Gastrocnemius medialis (tissue), 4 donors: ENCODE measurements around the gene UBE2S. TPM values are rescaled to one million over a fixed set of nuclear protein-coding genes. Genes with fewer than 3 reads are reported as not detected.
"Not testable (repeated sequence)": the region's sequence is repeated elsewhere in the genome, so short reads cannot be mapped to it uniquely, and the experiment has no call there.

Experiments used
- ATAC-seq, 2 donors: fragments of 150-250 bp; one replicate each; pipeline ENCODE4 v1.9.1; 2016
- DNase-seq, 2 donors: peaks; one replicate each; pipeline ENCODE4 v3.0.0-alpha.2; 2019
- H3K27ac ChIP-seq, 4 donors: fragments of 200-600 bp; sonication (generic); 1 replicate in 1 of 4; 2 replicates in 3 of 4; pipeline ENCODE4 v1.5.1; 2016 to 2018; ENCODE audit warnings: mild to moderate bottlenecking in 2 of 4, moderate library complexity in 1 of 4
- H3K27me3 ChIP-seq, 3 donors: fragments of 200-600 bp; sonication (generic) in 2 of 3; 1 replicate in 1 of 3; 2 replicates in 2 of 3; pipeline versions ENCODE4 v1.5.1 to v1.6.0; 2016 to 2019; ENCODE audit warnings: mild to moderate bottlenecking in 1 of 3, moderate library complexity in 1 of 3
- H3K36me3 ChIP-seq, 2 donors: fragments of 200-600 bp; sonication (generic) in 1 of 2; one replicate each; pipeline ENCODE4 v1.5.1; 2017 to 2018
- H3K4me1 ChIP-seq, 2 donors: fragments of 200-600 bp; sonication (generic) in 1 of 2; one replicate each; pipeline ENCODE4 v1.5.1; 2016 to 2017; ENCODE audit warnings: mild to moderate bottlenecking in 2 of 2
- H3K4me3 ChIP-seq, 4 donors: fragments of 200-600 bp; sonication (generic) in 3 of 4; 1 replicate in 1 of 4; 2 replicates in 3 of 4; pipeline ENCODE4 v1.5.1; 2016 to 2019; ENCODE audit warnings: mild to moderate bottlenecking in 2 of 4
- H3K9me3 ChIP-seq, 3 donors: fragments of 200-600 bp; sonication (generic) in 2 of 3; 1 replicate in 1 of 3; 2 replicates in 2 of 3; pipeline ENCODE4 v1.5.1; 2016 to 2019
- CTCF ChIP-seq, 5 experiments: fragments of 450-650 bp in 3 of 5; fragments of 200-600 bp in 2 of 5; sonication (generic) in 2 of 5; IDR thresholded peaks in 4 of 5; conservative IDR thresholded peaks in 1 of 5; 1 replicate in 4 of 5; 2 replicates in 1 of 5; pipeline ENCODE4 v1.5.1; 2016 to 2019; ENCODE audit warnings: antibody characterized with exemption in 5 of 5, mild to moderate bottlenecking in 3 of 5, moderate library complexity in 3 of 5
- POLR2A ChIP-seq, 2 donors: fragments of 450-650 bp; IDR thresholded peaks; one replicate each; pipeline ENCODE4 v1.6.1; 2017; ENCODE audit warnings: antibody characterized with exemption in 2 of 2, mild to moderate bottlenecking in 2 of 2, moderate library complexity in 2 of 2
- in situ Hi-C, 4 donors: fragments of 200-750 bp; cut with MboI; loops; one replicate each; pipeline versions ENCODE4 v1.15.0 to v1.8.0; 2017; ENCODE audit warnings: low sequenced_read_pairs in 4 of 4
- intact Hi-C: fragments of 100-400 bp; cut with DNase I; formaldehyde crosslinking; loops from one replicate; pipeline ENCODE4 v1.15.1; 2023; ENCODE audit warnings: low total_unique reads
- total RNA-seq, 4 donors: library from RNA; depleted of rRNA; stranded (reverse); fragments of >200 nt; gene quantifications; one replicate each; pipeline versions ENCODE4 v1.1.0 to v1.2.3, GENCODE V29; 2016

The UBE2S gene
- total RNA-seq, 4 donors from 2014 or later, result 7.7 to 14.6 (median 13.4) TPM

GRCh38 chr19:55402509-55402908, 5.1 kb downstream of the UBE2S start:
- Histone ChIP-seq H3K9me3 (no peaks in the 10 kb centered on the region), H3K27ac (no peak overlapping the region), H3K4me3 (no peak overlapping the region), H3K4me1 (peaks cover 0 to 10% of the 10 kb centered on the region in 2 donors), H3K36me3 (peaks cover 0 to 18% of the 10 kb centered on the region in 2 donors), H3K27me3 (no peaks in the 10 kb centered on the region)
- in situ Hi-C loops (loop anchor here in 1 of 4 donors (25.0 kb wide), 2 partner anchors 115 to 265 kb away; partner anchors contain the start of genes BRSK1, HSPBP1 and TNNT1), intact Hi-C loops (no loop called here)
- no peak for ATAC-seq
- DNase-seq, result no peak
- TF ChIP-seq CTCF (IDR thresholded peaks at IDR 0.05 in 4 of 5, conservative IDR thresholded peaks at IDR 0.05 in 1 of 5) (no peak), POLR2A (IDR thresholded peaks at IDR 0.05) (no peak)

- peaks cover 0 to 18% of the 10 kb centered on the region in 2 donors for H3K36me3 ChIP-seq
- ATAC-seq, result not testable (repeated sequence)
- in situ Hi-C loops, result loop anchor here in 1 of 4 donors (25.0 kb wide), 2 partner anchors 114 to 264 kb away; partner anchors contain the start of genes BRSK1, HSPBP1 and TNNT1
Measured at GRCh38 chr19:55401390-55401789, 6.2 kb downstream of the UBE2S start.

GRCh38 chr19:55400281-55401087, 7.1 kb downstream of the UBE2S start:
- Histone ChIP-seq H3K36me3 (peaks cover 0 to 18% of the 10 kb centered on the region in 2 donors), H3K4me3 (no peak overlapping the region), H3K4me1 (no peaks in the 10 kb centered on the region), H3K9me3 (no peaks in the 10 kb centered on the region), H3K27me3 (no peaks in the 10 kb centered on the region), H3K27ac (no peak overlapping the region)
- no peak for DNase-seq
- in situ Hi-C loops (loop anchor here in 1 of 4 donors (25.0 kb wide), 2 partner anchors 113 to 263 kb away; partner anchors contain the start of genes BRSK1, HSPBP1 and TNNT1), intact Hi-C loops (no loop called here)
- no peak for ATAC-seq
- TF ChIP-seq CTCF (IDR thresholded peaks at IDR 0.05 in 4 of 5, conservative IDR thresholded peaks at IDR 0.05 in 1 of 5), result no peak
- no peak for TF ChIP-seq POLR2A (IDR thresholded peaks at IDR 0.05)

More at GRCh38 chr19:55401390-55401789, 6.2 kb downstream of the UBE2S start:
- intact Hi-C loops, H3K4me1 ChIP-seq, H3K27ac ChIP-seq, H3K9me3 ChIP-seq, DNase-seq, H3K27me3 ChIP-seq, H3K4me3 ChIP-seq: not testable (repeated sequence)

GRCh38 chr19:55398200-55398925, 9.2 kb downstream of the UBE2S start:
- H3K27me3 ChIP-seq, result no peaks in the 10 kb centered on the region
- DNase-seq (no peak), ATAC-seq (no peak)
- no peaks in the 10 kb centered on the region for H3K9me3 ChIP-seq
- H3K4me1 ChIP-seq, result no peaks in the 10 kb centered on the region
- intact Hi-C loops (no loop called here), in situ Hi-C loops (no loop called here)
- peaks cover 0 to 18% of the 10 kb centered on the region in 2 donors for H3K36me3 ChIP-seq
- no peak overlapping the region for H3K27ac ChIP-seq
- no peak overlapping the region for H3K4me3 ChIP-seq
- TF ChIP-seq POLR2A (IDR thresholded peaks at IDR 0.05) (no peak), CTCF (IDR thresholded peaks at IDR 0.05 in 4 of 5, conservative IDR thresholded peaks at IDR 0.05 in 1 of 5) (no peak)
